Spleen (tissue), 7 donors: ENCODE results near the gene GJD2.

Experiments
- CTCF ChIP-seq, 11 experiments: fragments of 200-600 bp in 7 of 11; fragments of 450-650 bp in 4 of 11; sonication (generic) in 4 of 11; IDR thresholded peaks in 8 of 11; conservative IDR thresholded peaks in 3 of 11; 1 replicate in 7 of 11; 2 replicates in 4 of 11; pipeline versions ENCODE4 v1.4.0 to v1.8.0; 2016 to 2021; ENCODE audit warnings: antibody characterized with exemption in 11 of 11, inconsistent platforms in 4 of 11, mild to moderate bottlenecking in 1 of 11
- POLR2A ChIP-seq, 3 donors: fragments of 450-650 bp; IDR thresholded peaks; one replicate each; pipeline ENCODE4 v1.5.1; 2017; ENCODE audit warnings: antibody characterized with exemption in 3 of 3, mild to moderate bottlenecking in 1 of 3
- POLR2AphosphoS5 ChIP-seq, 3 donors: sonication (generic); formaldehyde crosslinking; IDR thresholded peaks; one replicate each; pipeline ENCODE4 v1.5.1; 2017; ENCODE audit warnings: antibody characterized with exemption in 3 of 3
- donor health status: DM: no; HTN: no; CAD: no; lungs with moderate emphysema.
- donor health status: DM: no; HTN: no; CAD: no.
- donor health status: DM: no; HTN: no; CAD: no.

GRCh38 chr15:34725556-34725955, 29.2 kb downstream of the GJD2 start:
- TF ChIP-seq POLR2AphosphoS5 (IDR thresholded peaks at IDR 0.05): no peak
- TF ChIP-seq CTCF (IDR thresholded peaks at IDR 0.05 in 8 of 11, conservative IDR thresholded peaks at IDR 0.05 in 3 of 11): no peak
- TF ChIP-seq POLR2A (IDR thresholded peaks at IDR 0.05): no peak
